HEK293 (cell line): Measurements from ENCODE around the gene HECTD2.

Source experiments
- FEZF1 ChIP-seq: fragments of 450-650 bp; formaldehyde crosslinking; IDR thresholded peaks from 2 replicates; pipeline ENCODE4 v1.5.1; 2016; ENCODE audit warnings: missing biosample characterization, missing genetic modification characterization
- KLF1 ChIP-seq: fragments of 450-650 bp; formaldehyde crosslinking; IDR thresholded peaks from 2 replicates; pipeline ENCODE4 v1.5.1; 2016; ENCODE audit warnings: missing biosample characterization, missing genetic modification characterization
- OSR2 ChIP-seq: fragments of 450-650 bp; formaldehyde crosslinking; IDR thresholded peaks from 2 replicates; pipeline ENCODE4 v1.5.1; 2016; ENCODE audit warnings: missing biosample characterization, missing genetic modification characterization
- OVOL3 ChIP-seq: fragments of 450-650 bp; formaldehyde crosslinking; IDR thresholded peaks from 2 replicates; pipeline ENCODE4 v1.5.1; 2016; ENCODE audit warnings: missing biosample characterization, missing genetic modification characterization
- REPIN1 ChIP-seq: fragments of 450-650 bp; formaldehyde crosslinking; IDR thresholded peaks from 2 replicates; pipeline ENCODE4 v1.5.1; 2017; ENCODE audit warnings: missing biosample characterization, missing genetic modification characterization, low read depth
- SP3 ChIP-seq: fragments of 450-650 bp; formaldehyde crosslinking; IDR thresholded peaks from 2 replicates; pipeline ENCODE4 v1.5.1; 2016; ENCODE audit warnings: missing biosample characterization, missing genetic modification characterization
- SP7 ChIP-seq: fragments of 450-650 bp; formaldehyde crosslinking; IDR thresholded peaks from 2 replicates; pipeline ENCODE4 v1.5.1; 2016; ENCODE audit warnings: missing biosample characterization, missing genetic modification characterization
- WT1 ChIP-seq: fragments of 450-650 bp; formaldehyde crosslinking; IDR thresholded peaks from 2 replicates; pipeline ENCODE4 v1.5.1; 2016; ENCODE audit warnings: missing biosample characterization, missing genetic modification characterization
- ZBTB1 ChIP-seq: fragments of 450-650 bp; formaldehyde crosslinking; IDR thresholded peaks from 2 replicates; pipeline ENCODE4 v1.5.1; 2016; ENCODE audit warnings: missing biosample characterization, missing genetic modification characterization
- ZBTB17 ChIP-seq: fragments of 450-650 bp; formaldehyde crosslinking; IDR thresholded peaks from 2 replicates; pipeline ENCODE4 v1.5.1; 2016; ENCODE audit warnings: missing biosample characterization, missing genetic modification characterization
- ZBTB44 ChIP-seq: fragments of 450-650 bp; IDR thresholded peaks from 2 replicates; pipeline ENCODE4 v1.5.1; 2018; ENCODE audit warnings: missing biosample characterization, mild to moderate bottlenecking, missing genetic modification characterization
- ZBTB6 ChIP-seq: fragments of 450-650 bp; formaldehyde crosslinking; IDR thresholded peaks from 2 replicates; pipeline ENCODE4 v1.5.1; 2017; ENCODE audit warnings: missing biosample characterization, missing genetic modification characterization
- ZFHX2 ChIP-seq: fragments of 450-650 bp; formaldehyde crosslinking; conservative IDR thresholded peaks from 2 replicates; pipeline ENCODE4 v1.5.1; 2016; ENCODE audit warnings: missing biosample characterization, missing genetic modification characterization
- ZIC2 ChIP-seq: fragments of 450-650 bp; formaldehyde crosslinking; IDR thresholded peaks from 2 replicates; pipeline ENCODE4 v1.5.1; 2016; ENCODE audit warnings: missing biosample characterization, missing genetic modification characterization
- ZNF132 ChIP-seq: fragments of 450-650 bp; formaldehyde crosslinking; IDR thresholded peaks from 2 replicates; pipeline ENCODE4 v1.5.1; 2017; ENCODE audit warnings: missing biosample characterization, missing genetic modification characterization, borderline replicate concordance
- ZNF223 ChIP-seq: fragments of 450-650 bp; formaldehyde crosslinking; IDR thresholded peaks from 2 replicates; pipeline ENCODE4 v1.5.1; 2016; ENCODE audit warnings: missing biosample characterization, missing genetic modification characterization
- ZNF302 ChIP-seq: fragments of 450-650 bp; formaldehyde crosslinking; IDR thresholded peaks from 2 replicates; pipeline ENCODE4 v1.5.1; 2016; ENCODE audit warnings: missing biosample characterization, missing genetic modification characterization, low read depth
- ZNF341 ChIP-seq: fragments of 450-650 bp; formaldehyde crosslinking; IDR thresholded peaks from 2 replicates; pipeline ENCODE4; 2016; ENCODE audit warnings: low read depth, missing biosample characterization, missing genetic modification characterization
- ZNF350 ChIP-seq: fragments of 450-650 bp; formaldehyde crosslinking; IDR thresholded peaks from 2 replicates; pipeline ENCODE4 v1.5.0; 2017; ENCODE audit warnings: missing biosample characterization, mild to moderate bottlenecking, missing genetic modification characterization
- ZNF354C ChIP-seq: fragments of 450-650 bp; formaldehyde crosslinking; IDR thresholded peaks from 2 replicates; pipeline ENCODE4 v1.5.1; 2016; ENCODE audit warnings: missing biosample characterization, missing genetic modification characterization, low read depth, borderline replicate concordance
- ZNF426 ChIP-seq: fragments of 450-650 bp; formaldehyde crosslinking; IDR thresholded peaks from 2 replicates; pipeline ENCODE4 v1.5.1; 2017; ENCODE audit warnings: missing biosample characterization, missing genetic modification characterization, mild to moderate bottlenecking, inconsistent platforms, moderate library complexity
- ZNF510 ChIP-seq: fragments of 450-650 bp; formaldehyde crosslinking; IDR thresholded peaks from 2 replicates; pipeline ENCODE4 v1.5.1; 2018; ENCODE audit warnings: mild to moderate bottlenecking, missing genetic modification characterization, missing biosample characterization; ENCODE audit not compliant: insufficient replicate concordance
- ZNF600 ChIP-seq: fragments of 450-650 bp; formaldehyde crosslinking; IDR thresholded peaks from 2 replicates; pipeline ENCODE4 v1.5.1; 2016; ENCODE audit warnings: missing biosample characterization, missing genetic modification characterization
- ZNF660 ChIP-seq: fragments of 450-650 bp; IDR thresholded peaks from 2 replicates; pipeline ENCODE4 v1.5.1; 2018; ENCODE audit warnings: missing biosample characterization, mild to moderate bottlenecking, missing genetic modification characterization
- ZNF777 ChIP-seq: fragments of 450-650 bp; formaldehyde crosslinking; IDR thresholded peaks from 2 replicates; pipeline ENCODE4 v1.5.1; 2017; ENCODE audit warnings: missing biosample characterization, missing genetic modification characterization, borderline replicate concordance
- ZNF791 ChIP-seq: fragments of 450-650 bp; formaldehyde crosslinking; IDR thresholded peaks from 2 replicates; pipeline ENCODE4 v1.5.1; 2016; ENCODE audit warnings: missing biosample characterization, missing genetic modification characterization
- TF ChIP-seq, protein P1 (sequence below): fragments of 450-650 bp; formaldehyde crosslinking; IDR thresholded peaks from 2 replicates; pipeline ENCODE4 v1.5.1; 2016; ENCODE audit warnings: missing biosample characterization, missing genetic modification characterization
- TF ChIP-seq, protein P2 (sequence below): fragments of 450-650 bp; formaldehyde crosslinking; IDR thresholded peaks from 2 replicates; pipeline ENCODE4 v1.5.1; 2016; ENCODE audit warnings: missing biosample characterization, missing genetic modification characterization
- TF ChIP-seq, protein P3 (sequence below): fragments of 450-650 bp; formaldehyde crosslinking; IDR thresholded peaks from 2 replicates; pipeline ENCODE4 v1.5.1; 2016; ENCODE audit warnings: missing biosample characterization, missing genetic modification characterization
- TF ChIP-seq, protein P4 (sequence below): fragments of 450-650 bp; formaldehyde crosslinking; IDR thresholded peaks from 2 replicates; pipeline ENCODE4 v1.5.1; 2016; ENCODE audit warnings: missing biosample characterization, missing genetic modification characterization
- TF ChIP-seq, protein P5 (sequence below): fragments of 450-650 bp; formaldehyde crosslinking; IDR thresholded peaks from 2 replicates; pipeline ENCODE4 v1.5.1; 2016; ENCODE audit warnings: missing biosample characterization, missing genetic modification characterization

Gene HECTD2

DNA sequence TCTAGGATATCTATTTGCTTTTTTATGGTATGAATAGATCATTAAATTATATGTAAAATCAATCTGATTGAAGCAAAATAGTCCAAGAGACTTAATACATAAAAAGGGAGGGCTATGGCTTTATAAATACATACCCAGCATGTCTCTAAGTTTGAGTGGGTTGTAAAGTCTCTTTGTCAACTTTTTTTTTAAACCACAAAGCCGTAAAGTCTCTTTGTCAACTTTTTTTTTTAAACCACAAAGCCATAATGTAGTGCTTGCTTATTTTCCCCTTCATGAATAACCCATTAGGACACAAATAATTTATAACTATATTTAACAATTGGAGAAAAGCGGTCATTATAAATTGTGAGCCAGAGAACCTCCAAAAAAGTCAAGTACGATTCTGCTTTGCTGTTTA is 5.7 kb downstream of the HECTD2 start (continued):
- no peak for TF ChIP-seq ZNF426 (tag by site-specific recombination)
- no peak for TF ChIP-seq ZNF600 (tag by site-specific recombination)
- TF ChIP-seq, protein P1, sequence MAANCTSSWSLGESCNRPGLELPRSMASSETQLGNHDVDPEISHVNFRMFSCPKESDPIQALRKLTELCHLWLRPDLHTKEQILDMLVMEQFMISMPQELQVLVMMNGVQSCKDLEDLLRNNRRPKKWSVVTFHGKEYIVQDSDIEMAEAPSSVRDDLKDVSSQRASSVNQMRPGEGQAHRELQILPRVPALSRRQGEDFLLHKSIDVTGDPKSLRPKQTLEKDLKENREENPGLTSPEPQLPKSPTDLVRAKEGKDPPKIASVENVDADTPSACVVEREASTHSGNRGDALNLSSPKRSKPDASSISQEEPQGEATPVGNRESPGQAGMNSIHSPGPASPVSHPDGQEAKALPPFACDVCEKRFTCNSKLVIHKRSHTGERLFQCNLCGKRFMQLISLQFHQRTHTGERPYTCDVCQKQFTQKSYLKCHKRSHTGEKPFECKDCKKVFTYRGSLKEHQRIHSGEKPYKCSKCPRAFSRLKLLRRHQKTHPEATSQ (tag by site-specific recombination): no peak
- TF ChIP-seq ZNF350 (tag by site-specific recombination): no peak
- TF ChIP-seq ZNF510 (tag by site-specific recombination): no peak
- 0 out of 2 replicates have a peak, but pooled peaks have one; percentile 50 for TF ChIP-seq ZBTB1
- no peak for TF ChIP-seq ZBTB17 (tag by site-specific recombination)
- no peak for TF ChIP-seq ZNF302
- TF ChIP-seq, protein P2, sequence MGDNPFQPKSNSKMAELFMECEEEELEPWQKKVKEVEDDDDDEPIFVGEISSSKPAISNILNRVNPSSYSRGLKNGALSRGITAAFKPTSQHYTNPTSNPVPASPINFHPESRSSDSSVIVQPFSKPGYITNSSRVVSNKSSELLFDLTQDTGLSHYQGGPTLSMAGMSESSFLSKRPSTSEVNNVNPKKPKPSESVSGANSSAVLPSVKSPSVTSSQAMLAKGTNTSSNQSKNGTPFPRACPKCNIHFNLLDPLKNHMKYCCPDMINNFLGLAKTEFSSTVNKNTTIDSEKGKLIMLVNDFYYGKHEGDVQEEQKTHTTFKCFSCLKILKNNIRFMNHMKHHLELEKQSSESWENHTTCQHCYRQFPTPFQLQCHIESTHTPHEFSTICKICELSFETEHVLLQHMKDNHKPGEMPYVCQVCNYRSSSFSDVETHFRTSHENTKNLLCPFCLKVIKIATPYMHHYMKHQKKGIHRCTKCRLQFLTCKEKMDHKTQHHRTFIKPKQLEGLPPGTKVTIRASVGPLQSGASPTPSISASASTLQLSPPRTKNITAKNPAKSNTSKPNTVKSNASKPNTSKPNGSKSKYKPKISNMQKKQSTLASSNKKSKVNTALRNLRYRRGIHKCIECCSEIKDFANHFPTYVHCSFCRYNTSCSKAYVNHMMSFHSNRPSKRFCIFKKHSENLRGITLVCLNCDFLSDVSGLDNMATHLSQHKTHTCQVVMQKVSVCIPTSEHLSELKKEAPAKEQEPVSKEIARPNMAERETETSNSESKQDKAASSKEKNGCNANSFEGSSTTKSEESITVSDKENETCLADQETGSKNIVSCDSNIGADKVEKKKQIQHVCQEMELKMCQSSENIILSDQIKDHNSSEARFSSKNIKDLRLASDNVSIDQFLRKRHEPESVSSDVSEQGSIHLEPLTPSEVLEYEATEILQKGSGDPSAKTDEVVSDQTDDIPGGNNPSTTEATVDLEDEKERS: no peak
- TF ChIP-seq KLF1 (tag by site-specific recombination): no peak
- TF ChIP-seq, protein P3, sequence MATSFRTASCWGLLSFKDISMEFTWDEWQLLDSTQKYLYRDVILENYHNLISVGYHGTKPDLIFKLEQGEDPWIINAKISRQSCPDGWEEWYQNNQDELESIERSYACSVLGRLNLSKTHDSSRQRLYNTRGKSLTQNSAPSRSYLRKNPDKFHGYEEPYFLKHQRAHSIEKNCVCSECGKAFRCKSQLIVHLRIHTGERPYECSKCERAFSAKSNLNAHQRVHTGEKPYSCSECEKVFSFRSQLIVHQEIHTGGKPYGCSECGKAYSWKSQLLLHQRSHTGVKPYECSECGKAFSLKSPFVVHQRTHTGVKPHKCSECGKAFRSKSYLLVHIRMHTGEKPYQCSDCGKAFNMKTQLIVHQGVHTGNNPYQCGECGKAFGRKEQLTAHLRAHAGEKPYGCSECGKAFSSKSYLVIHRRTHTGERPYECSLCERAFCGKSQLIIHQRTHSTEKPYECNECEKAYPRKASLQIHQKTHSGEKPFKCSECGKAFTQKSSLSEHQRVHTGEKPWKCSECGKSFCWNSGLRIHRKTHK (tag by site-specific recombination): no peak
- no peak for TF ChIP-seq ZIC2
- TF ChIP-seq ZNF223 (tag by site-specific recombination): no peak
- TF ChIP-seq ZNF354C: no peak
- TF ChIP-seq ZNF660 (tag by site-specific recombination): no peak
- TF ChIP-seq OVOL3 (tag by site-specific recombination): no peak
- no peak for TF ChIP-seq REPIN1
- peak; percentile 71 for TF ChIP-seq WT1
- peak; percentile 41; the same call in 1 of the 2 replicates for TF ChIP-seq OSR2
- TF ChIP-seq ZNF132: no peak
- TF ChIP-seq FEZF1 (tag by site-specific recombination): peak; percentile 73
- TF ChIP-seq ZBTB6 (tag by site-specific recombination): no peak
- TF ChIP-seq, protein P4, sequence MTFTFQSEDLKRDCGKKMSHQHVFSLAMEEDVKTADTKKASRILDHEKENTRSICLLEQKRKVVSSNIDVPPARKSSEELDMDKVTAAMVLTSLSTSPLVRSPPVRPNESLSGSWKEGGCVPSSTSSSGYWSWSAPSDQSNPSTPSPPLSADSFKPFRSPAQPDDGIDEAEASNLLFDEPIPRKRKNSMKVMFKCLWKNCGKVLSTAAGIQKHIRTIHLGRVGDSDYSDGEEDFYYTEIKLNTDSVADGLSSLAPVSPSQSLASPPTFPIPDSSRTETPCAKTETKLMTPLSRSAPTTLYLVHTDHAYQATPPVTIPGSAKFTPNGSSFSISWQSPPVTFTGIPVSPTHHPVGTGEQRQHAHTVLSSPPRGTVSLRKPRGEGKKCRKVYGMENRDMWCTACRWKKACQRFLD: no peak
- TF ChIP-seq ZNF791 (tag by site-specific recombination): no peak
- TF ChIP-seq, protein P5, sequence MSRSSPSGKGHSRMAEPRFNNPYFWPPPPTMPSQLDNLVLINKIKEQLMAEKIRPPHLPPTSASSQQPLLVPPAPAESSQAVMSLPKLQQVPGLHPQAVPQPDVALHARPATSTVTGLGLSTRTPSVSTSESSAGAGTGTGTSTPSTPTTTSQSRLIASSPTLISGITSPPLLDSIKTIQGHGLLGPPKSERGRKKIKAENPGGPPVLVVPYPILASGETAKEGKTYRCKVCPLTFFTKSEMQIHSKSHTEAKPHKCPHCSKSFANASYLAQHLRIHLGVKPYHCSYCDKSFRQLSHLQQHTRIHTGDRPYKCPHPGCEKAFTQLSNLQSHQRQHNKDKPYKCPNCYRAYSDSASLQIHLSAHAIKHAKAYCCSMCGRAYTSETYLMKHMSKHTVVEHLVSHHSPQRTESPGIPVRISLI: peak; percentile 70; the same call in 1 of the 2 replicates
- no peak for TF ChIP-seq SP7 (tag by site-specific recombination)
- TF ChIP-seq SP3 (tag by site-specific recombination): no peak
- TF ChIP-seq ZNF777: no peak
- TF ChIP-seq ZNF341 (tag by site-specific recombination): no peak
- TF ChIP-seq ZFHX2 (tag by site-specific recombination): peak; percentile 32; the same call in 1 of the 2 replicates
- TF ChIP-seq ZBTB44 (tag by site-specific recombination): peak; percentile 58; the same call in 1 of the 2 replicates
